GM12878 (cell line): Measurements from ENCODE around the gene MRTFB. TPM values are rescaled to one million over a fixed set of nuclear protein-coding genes. Genes with fewer than 3 reads are reported as not detected.

Experiments used
- ATAC-seq: fragments of 200-7000 bp; cut with Tn5 transposase; 3 replicates; pipeline ENCODE4 v1.9.1; 2020; ENCODE audit warnings: mild to moderate bottlenecking, moderate library complexity
- BruUV-seq: library from RNA; stranded (reverse); fragments of 400-500 nt; replicated peaks from 2 replicates; lab custom pipeline; 2021; lab: Mats Ljungman, UMichigan
- CTCF ChIA-PET: fragments of 300-600 bp; sonication (Branson Sonifier 250); formaldehyde crosslinking; extraction: SDS; loops from one replicate; lab custom pipeline; 2021; ENCODE audit warnings: inconsistent platforms; lab: Yijun Ruan, JAX
- POLR2A ChIA-PET: fragments of 350-600 bp; formaldehyde crosslinking; extraction: SDS; loops from one replicate; lab custom pipeline; 2021; ENCODE audit warnings: inconsistent platforms; lab: Charles Lee
- RAD21 ChIA-PET: fragments of 300-600 bp; sonication (Branson Sonifier 250); formaldehyde crosslinking; loops from one replicate; lab custom pipeline; 2023; ENCODE audit warnings: antibody characterized with exemption; ENCODE audit not compliant: unreplicated experiment; lab: Charles Lee
- SMC1A ChIA-PET: fragments of 300-600 bp; sonication (Branson Sonifier 250); formaldehyde crosslinking; loops from one replicate; lab custom pipeline; 2023; ENCODE audit not compliant: unreplicated experiment, uncharacterized antibody; lab: Charles Lee
- DNase-seq: peaks from one replicate; pipeline ENCODE4 v3.0.0-alpha.2; 2011; ENCODE audit warnings: low read depth, low spot score
- FAIRE-seq: peaks from 3 replicates; lab custom pipeline; 2011; peaks lifted over from hg19 to GRCh38; lab: Jason Lieb, UNC
- H2AFZ ChIP-seq: 2 replicates; pipeline ENCODE4 v1.6.0; 2011; ENCODE audit warnings: low read depth, low read length, control low read depth; ENCODE audit not compliant: control insufficient read depth
- H3K27ac ChIP-seq: 2 replicates; pipeline ENCODE4 v1.5.1; 2011; ENCODE audit warnings: control low read depth; ENCODE audit not compliant: control insufficient read depth, insufficient read depth
- H3K27me3 ChIP-seq, 2 experiments: replicated peaks in 1 of 2; 2 replicates each; pipeline versions ENCODE4 v1.6.0 to v1.6.1; 2011; ENCODE audit warnings: low read length in 1 of 2; ENCODE audit not compliant: control insufficient read depth in 2 of 2, insufficient read depth in 2 of 2
- H3K36me3 ChIP-seq, 2 experiments: 2 replicates each; pipeline ENCODE4 v1.5.1; 2011; ENCODE audit warnings: low read length in 1 of 2; ENCODE audit not compliant: control insufficient read depth in 2 of 2, insufficient read depth in 2 of 2
- H3K4me1 ChIP-seq: 2 replicates; pipeline ENCODE4 v1.6.1; 2011; ENCODE audit warnings: mild to moderate bottlenecking, low read length, moderate library complexity, mixed read lengths; ENCODE audit not compliant: control insufficient read depth, insufficient read depth
- H3K4me2 ChIP-seq: 2 replicates; pipeline ENCODE4 v1.6.0; 2011; ENCODE audit warnings: control low read depth; ENCODE audit not compliant: control insufficient read depth, insufficient read depth
- H3K4me3 ChIP-seq: fragments of 200-600 bp; sonication (generic); 2 replicates; pipeline ENCODE4 v1.5.1; 2016
- H3K79me2 ChIP-seq: 2 replicates; pipeline ENCODE4 v1.6.0; 2011; ENCODE audit warnings: low read length; ENCODE audit not compliant: control insufficient read depth, insufficient read depth
- H3K9ac ChIP-seq: 2 replicates; pipeline ENCODE4 v1.8.0; 2011; ENCODE audit warnings: low read length, control low read depth, mixed read lengths; ENCODE audit not compliant: control insufficient read depth, insufficient read depth
- H3K9me3 ChIP-seq: replicated peaks from 3 replicates; pipeline ENCODE4 v1.5.1; 2011; ENCODE audit warnings: mild to moderate bottlenecking, low read length; ENCODE audit not compliant: control insufficient read depth, insufficient read depth
- H4K20me1 ChIP-seq: 2 replicates; pipeline ENCODE4 v1.6.0; 2011; ENCODE audit not compliant: control insufficient read depth, insufficient read depth
- HDAC6 ChIP-seq: fragments of 200-600 bp; sonication (generic); IDR thresholded peaks from one replicate; pipeline ENCODE4 v1.8.0; 2017; ENCODE audit warnings: antibody characterized with exemption; ENCODE audit not compliant: unreplicated experiment
- KAT2A ChIP-seq: conservative IDR thresholded peaks from 2 replicates; pipeline ENCODE4 v1.6.1; 2011; ENCODE audit warnings: low read depth, low read length; ENCODE audit not compliant: control insufficient read depth
- NFYB ChIP-seq: IDR thresholded peaks from 2 replicates; pipeline ENCODE4 v1.6.1; 2011; ENCODE audit warnings: low read depth, mild to moderate bottlenecking, low read length, improper control_type of control experiment, moderate library complexity; ENCODE audit not compliant: insufficient read depth
- RUNX3 ChIP-seq: IDR thresholded peaks from 2 replicates; pipeline ENCODE4 v1.6.1; 2012; ENCODE audit warnings: low read length, inconsistent platforms
- SMAD5 ChIP-seq: IDR thresholded peaks from 2 replicates; pipeline ENCODE4 v1.6.1; 2016; ENCODE audit warnings: antibody characterized with exemption, low read depth
- SMC3 ChIP-seq: IDR thresholded peaks from 2 replicates; pipeline ENCODE4 v1.6.1; 2011; ENCODE audit warnings: low read length, improper control_type of control experiment, borderline replicate concordance
- WRNIP1 ChIP-seq: IDR thresholded peaks from 2 replicates; pipeline ENCODE4 v1.6.1; 2011; ENCODE audit warnings: low read depth, low read length, improper control_type of control experiment, borderline replicate concordance
- YBX1 ChIP-seq: fragments of 450-650 bp; IDR thresholded peaks from 2 replicates; pipeline ENCODE4 v1.6.1; 2016; ENCODE audit warnings: antibody characterized with exemption
- ZNF24 ChIP-seq: fragments of 450-650 bp; IDR thresholded peaks from 2 replicates; pipeline ENCODE4 v1.6.1; 2017; ENCODE audit warnings: antibody characterized with exemption, mild to moderate bottlenecking
- WGBS: methylation state at CpG from one replicate; pipeline ENCODE4 v1.1.6; 2016; ENCODE audit warnings: low lambda C conversion rate; ENCODE audit not compliant: insufficient replicate concordance, insufficient coverage; ENCODE audit errors: missing lambda C conversion rate; 5-methylcytosine and 5-hydroxymethylcytosine counted together
- in situ Hi-C: fragments of 300-500 bp; cut with MboI; formaldehyde crosslinking; loops from 9 replicates; pipeline ENCODE4 v1.14.3; 2018; ENCODE audit warnings: mixed read lengths
- intact Hi-C: fragments of 100-400 bp; cut with micrococcal nuclease; formaldehyde crosslinking; loops from one replicate; pipeline ENCODE4 v1.14.2; 2022; ENCODE audit not compliant: unreplicated experiment
- polyA plus RNA-seq, 11 experiments: library from polyadenylated mRNA; depleted of rRNA in 4 of 11; unstranded in 6 of 11; stranded (reverse) in 5 of 11; fragments of >200 nt; fragmentation: Nextera tagmentation in 4 of 11; fragmentation: Illumina TruSeq in 1 of 11; extraction: Ambion mirVana in 4 of 11; extraction: Trizol in 1 of 11; gene quantifications; 1 replicate in 1 of 11; 2 replicates in 10 of 11; pipeline versions ENCODE4 v1.2.1 to v1.2.3, GENCODE V29; 2011 to 2016; ENCODE audit warnings: inconsistent platforms in 2 of 11, missing spikeins in 2 of 11, low read depth in 1 of 11
- total RNA-seq, 4 experiments: library from RNA; depleted of rRNA in 3 of 4; stranded (reverse); fragments of >200 nt in 3 of 4; fragmentation: Illumina TruSeq in 1 of 4; extraction: Trizol in 1 of 4; gene quantifications; 2 replicates each; pipeline versions ENCODE4 v1.2.1 to v1.2.3, GENCODE V29; 2013 to 2021
- TF ChIP-seq, protein P1 (sequence below): IDR thresholded peaks from 2 replicates; pipeline ENCODE4 v1.6.1; 2011; ENCODE audit warnings: low read depth, mild to moderate bottlenecking, low read length, moderate library complexity, borderline replicate concordance; ENCODE audit errors: extremely low read depth
- TF ChIP-seq, protein P2 (sequence below): IDR thresholded peaks from 2 replicates; pipeline ENCODE4 v1.6.1; 2012; ENCODE audit warnings: mild to moderate bottlenecking, low read depth, low read length

Gene MRTFB
- total and polyA plus RNA-seq, 10 of the 15 experiments (the other 5 are each of a cell fraction or from before 2014, with no cell fraction given) = 2.1 to 14.3 (median 8.0) TPM

DNA sequence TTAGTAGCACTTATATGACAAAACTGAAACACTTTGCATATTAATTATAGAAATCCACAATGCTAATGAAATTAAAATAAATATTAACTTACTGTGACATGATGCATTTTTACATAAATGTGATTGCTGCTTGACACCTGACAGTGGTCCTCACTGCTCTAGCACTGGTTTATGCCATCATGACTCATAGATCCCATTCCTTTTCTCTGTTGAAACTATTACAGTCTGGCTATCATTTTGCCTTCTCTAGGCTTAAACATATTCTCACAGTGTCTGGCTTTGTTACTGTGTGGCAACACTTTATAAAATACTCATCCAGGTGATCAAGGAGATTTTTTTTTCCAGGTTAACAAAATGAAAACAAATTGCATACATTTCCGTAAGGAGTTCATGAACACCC lies 108.0 kb downstream of the MRTFB start:
- DNase-seq (no peak), ATAC-seq (no peak), FAIRE-seq (no peak)
- BruUV-seq = no TSS peak
- WGBS = 100% methylated on average over 1 of the region's 1 CpG
- RAD21 ChIA-PET = no interaction called here
- POLR2A ChIA-PET = no interaction called here
- SMC1A ChIA-PET = no interaction called here
- no peak overlapping the region for H3K4me2 ChIP-seq
- in situ Hi-C loops (no loop called here), intact Hi-C loops (no loop called here)
- TF ChIP-seq SMAD5 (no peak), ZNF24 (no peak), RUNX3 (no peak), HDAC6 (no peak), WRNIP1 (no peak), NFYB (no peak), SMC3 (no peak), KAT2A (no peak), YBX1 (no peak)
- TF ChIP-seq, protein P1, sequence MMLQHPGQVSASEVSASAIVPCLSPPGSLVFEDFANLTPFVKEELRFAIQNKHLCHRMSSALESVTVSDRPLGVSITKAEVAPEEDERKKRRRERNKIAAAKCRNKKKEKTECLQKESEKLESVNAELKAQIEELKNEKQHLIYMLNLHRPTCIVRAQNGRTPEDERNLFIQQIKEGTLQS = no peak
- TF ChIP-seq, protein P2, sequence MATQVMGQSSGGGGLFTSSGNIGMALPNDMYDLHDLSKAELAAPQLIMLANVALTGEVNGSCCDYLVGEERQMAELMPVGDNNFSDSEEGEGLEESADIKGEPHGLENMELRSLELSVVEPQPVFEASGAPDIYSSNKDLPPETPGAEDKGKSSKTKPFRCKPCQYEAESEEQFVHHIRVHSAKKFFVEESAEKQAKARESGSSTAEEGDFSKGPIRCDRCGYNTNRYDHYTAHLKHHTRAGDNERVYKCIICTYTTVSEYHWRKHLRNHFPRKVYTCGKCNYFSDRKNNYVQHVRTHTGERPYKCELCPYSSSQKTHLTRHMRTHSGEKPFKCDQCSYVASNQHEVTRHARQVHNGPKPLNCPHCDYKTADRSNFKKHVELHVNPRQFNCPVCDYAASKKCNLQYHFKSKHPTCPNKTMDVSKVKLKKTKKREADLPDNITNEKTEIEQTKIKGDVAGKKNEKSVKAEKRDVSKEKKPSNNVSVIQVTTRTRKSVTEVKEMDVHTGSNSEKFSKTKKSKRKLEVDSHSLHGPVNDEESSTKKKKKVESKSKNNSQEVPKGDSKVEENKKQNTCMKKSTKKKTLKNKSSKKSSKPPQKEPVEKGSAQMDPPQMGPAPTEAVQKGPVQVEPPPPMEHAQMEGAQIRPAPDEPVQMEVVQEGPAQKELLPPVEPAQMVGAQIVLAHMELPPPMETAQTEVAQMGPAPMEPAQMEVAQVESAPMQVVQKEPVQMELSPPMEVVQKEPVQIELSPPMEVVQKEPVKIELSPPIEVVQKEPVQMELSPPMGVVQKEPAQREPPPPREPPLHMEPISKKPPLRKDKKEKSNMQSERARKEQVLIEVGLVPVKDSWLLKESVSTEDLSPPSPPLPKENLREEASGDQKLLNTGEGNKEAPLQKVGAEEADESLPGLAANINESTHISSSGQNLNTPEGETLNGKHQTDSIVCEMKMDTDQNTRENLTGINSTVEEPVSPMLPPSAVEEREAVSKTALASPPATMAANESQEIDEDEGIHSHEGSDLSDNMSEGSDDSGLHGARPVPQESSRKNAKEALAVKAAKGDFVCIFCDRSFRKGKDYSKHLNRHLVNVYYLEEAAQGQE = no peak
- no peaks in the 10 kb centered on the region for H4K20me1 ChIP-seq
- 0 out of 2 replicates have a peak, but pooled peaks cover 3% of the 10 kb centered on the region for H3K4me1 ChIP-seq
- H3K27ac ChIP-seq = no peak overlapping the region
- no peak overlapping the region for H3K9ac ChIP-seq
- no peaks in the 10 kb centered on the region for H3K9me3 ChIP-seq
- H2AFZ ChIP-seq = no peak overlapping the region
- no peaks in the 10 kb centered on the region for H3K27me3 ChIP-seq
- H3K79me2 ChIP-seq = no peaks in the 10 kb centered on the region
- no peaks in the 10 kb centered on the region for H3K36me3 ChIP-seq
- H3K4me3 ChIP-seq = no peak overlapping the region
- CTCF ChIA-PET = no interaction called here
